ENCODE measurements around the gene NSMF.

DNA sequence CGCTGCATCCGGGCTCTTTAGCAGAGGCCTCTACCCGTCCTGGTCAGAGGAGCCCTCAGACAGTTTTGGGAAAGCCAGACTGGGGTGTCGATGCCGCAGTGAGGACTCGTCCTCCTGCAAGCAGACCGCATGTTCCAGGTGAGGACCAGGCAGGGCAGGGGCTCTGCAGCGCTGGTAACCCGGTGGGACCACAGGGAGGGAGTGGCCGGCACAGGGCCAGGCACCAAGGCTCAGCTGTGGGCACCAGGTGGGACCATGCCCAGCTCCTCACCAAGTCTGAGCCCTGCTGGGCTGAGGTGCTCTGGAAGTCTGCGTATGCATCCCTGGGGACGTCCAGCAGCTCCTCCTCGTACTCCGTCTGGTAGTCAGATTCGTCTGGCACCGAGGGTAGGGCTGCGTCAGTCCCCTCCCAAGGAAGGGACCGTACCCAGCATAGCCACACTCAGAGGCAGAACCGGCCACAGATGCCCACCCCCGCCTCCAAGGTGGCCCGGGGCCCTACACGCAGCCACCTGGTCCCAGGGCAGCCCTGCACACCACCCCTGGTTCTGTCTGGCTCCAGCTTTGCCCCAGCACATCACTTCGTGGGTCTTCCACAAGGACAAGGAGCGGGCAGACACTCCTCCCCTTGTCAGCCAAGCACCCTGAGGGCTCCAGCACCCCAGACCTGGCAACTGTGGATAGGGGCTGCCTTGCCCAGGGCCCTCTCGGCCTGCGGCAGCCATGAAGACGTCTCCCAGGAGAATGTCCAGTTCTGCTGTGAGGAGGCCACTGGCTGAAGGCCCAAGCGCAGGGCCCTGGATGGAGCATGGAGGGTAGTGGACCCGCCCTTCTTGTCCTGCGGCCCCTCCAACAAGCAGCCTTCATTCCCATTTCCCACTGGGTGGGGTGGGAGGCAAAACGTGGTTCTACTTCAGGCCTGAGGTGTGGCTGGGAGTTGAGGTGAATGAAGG is 1.5 kb upstream of the NSMF start:
- TF ChIP-seq, protein P1, sequence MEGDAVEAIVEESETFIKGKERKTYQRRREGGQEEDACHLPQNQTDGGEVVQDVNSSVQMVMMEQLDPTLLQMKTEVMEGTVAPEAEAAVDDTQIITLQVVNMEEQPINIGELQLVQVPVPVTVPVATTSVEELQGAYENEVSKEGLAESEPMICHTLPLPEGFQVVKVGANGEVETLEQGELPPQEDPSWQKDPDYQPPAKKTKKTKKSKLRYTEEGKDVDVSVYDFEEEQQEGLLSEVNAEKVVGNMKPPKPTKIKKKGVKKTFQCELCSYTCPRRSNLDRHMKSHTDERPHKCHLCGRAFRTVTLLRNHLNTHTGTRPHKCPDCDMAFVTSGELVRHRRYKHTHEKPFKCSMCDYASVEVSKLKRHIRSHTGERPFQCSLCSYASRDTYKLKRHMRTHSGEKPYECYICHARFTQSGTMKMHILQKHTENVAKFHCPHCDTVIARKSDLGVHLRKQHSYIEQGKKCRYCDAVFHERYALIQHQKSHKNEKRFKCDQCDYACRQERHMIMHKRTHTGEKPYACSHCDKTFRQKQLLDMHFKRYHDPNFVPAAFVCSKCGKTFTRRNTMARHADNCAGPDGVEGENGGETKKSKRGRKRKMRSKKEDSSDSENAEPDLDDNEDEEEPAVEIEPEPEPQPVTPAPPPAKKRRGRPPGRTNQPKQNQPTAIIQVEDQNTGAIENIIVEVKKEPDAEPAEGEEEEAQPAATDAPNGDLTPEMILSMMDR (IDR thresholded peaks at IDR 0.05): no peak
- no peak for TF ChIP-seq EP300 (IDR thresholded peaks at IDR 0.05)

Data from stomach (tissue), 4 donors.